ENCODE results near the gene MAP3K13. TPM values are rescaled to one million over a fixed set of nuclear protein-coding genes. Genes with fewer than 3 reads are reported as not detected.

Gene MAP3K13
- total RNA-seq, 1 donor from 2014 or later = 29.1 TPM

DNA sequence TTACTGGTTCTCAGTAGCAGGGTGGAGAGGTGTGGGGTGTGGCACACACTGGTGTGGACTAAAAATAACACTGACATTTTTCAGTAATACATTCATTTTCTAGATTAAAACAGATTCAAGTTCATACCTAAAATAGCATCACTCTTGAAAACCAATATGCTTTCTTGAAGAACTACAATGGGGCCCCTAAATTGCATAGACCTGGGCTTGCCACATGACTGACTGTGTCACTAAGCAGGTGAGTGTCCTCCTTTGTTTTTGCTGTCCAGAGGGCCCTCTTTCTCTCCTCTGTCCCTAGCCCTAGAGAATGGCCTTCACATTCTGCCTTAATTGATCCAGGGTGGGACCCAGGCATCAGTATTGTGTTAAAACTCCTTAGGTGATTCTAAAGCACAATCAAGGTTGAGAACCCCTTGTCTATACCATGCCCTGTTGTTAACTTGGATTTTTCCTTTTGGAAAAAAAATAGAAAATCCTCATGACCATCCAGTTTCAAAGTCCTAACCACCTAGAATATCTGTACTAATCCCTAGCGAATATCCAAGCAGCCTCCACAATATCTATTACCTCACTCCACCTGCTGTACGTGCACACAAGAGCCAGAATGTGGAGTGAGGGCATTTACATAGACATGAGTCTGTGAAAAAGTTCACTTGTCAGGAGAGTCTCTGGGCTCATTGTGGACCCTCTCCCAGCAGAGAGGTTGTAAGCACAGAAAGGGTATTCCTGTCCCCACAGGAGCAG lies 154.6 kb downstream of the MAP3K13 start:
- no peaks in the 10 kb centered on the region for H3K9me3 Mint-ChIP-seq
- TF ChIP-seq, protein P1, sequence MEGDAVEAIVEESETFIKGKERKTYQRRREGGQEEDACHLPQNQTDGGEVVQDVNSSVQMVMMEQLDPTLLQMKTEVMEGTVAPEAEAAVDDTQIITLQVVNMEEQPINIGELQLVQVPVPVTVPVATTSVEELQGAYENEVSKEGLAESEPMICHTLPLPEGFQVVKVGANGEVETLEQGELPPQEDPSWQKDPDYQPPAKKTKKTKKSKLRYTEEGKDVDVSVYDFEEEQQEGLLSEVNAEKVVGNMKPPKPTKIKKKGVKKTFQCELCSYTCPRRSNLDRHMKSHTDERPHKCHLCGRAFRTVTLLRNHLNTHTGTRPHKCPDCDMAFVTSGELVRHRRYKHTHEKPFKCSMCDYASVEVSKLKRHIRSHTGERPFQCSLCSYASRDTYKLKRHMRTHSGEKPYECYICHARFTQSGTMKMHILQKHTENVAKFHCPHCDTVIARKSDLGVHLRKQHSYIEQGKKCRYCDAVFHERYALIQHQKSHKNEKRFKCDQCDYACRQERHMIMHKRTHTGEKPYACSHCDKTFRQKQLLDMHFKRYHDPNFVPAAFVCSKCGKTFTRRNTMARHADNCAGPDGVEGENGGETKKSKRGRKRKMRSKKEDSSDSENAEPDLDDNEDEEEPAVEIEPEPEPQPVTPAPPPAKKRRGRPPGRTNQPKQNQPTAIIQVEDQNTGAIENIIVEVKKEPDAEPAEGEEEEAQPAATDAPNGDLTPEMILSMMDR (conservative IDR thresholded peaks at IDR 0.05) = no peak
- H3K4me1 Mint-ChIP-seq (ENCODE audit: unreplicated experiment) = no peaks in the 10 kb centered on the region
- no peak for DNase-seq (ENCODE audit: extremely low spot score, unreplicated experiment)
- no peaks in the 10 kb centered on the region for H3K36me3 Mint-ChIP-seq
- H3K4me3 Mint-ChIP-seq = no peak overlapping the region
- H3K27me3 Mint-ChIP-seq = peaks cover 31% of the 10 kb centered on the region
- H3K27ac Mint-ChIP-seq = no peak overlapping the region

DNA sequence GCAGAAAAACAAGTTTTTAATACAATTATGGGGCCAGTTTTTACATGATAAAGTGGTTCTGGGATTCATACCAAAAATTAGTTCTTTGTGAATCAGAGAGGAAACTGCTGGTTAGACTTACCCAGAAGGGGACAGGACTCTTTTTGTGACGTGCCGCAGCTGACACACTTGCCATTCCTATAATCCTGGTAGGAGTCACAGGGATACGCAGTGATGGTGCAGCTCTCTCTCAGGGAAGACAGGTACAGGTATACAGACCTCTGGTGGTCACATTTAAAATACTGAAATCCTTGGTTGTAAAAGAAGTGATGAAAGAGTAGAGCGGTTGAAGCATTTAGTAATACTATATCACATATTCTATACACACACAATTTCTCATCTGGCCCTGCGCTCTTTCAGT lies 156.1 kb downstream of the MAP3K13 start:
- Mint-ChIP-seq H3K27ac (no peak overlapping the region), H3K4me1 (ENCODE audit: unreplicated experiment) (no peaks in the 10 kb centered on the region), H3K27me3 (peaks cover 26% of the 10 kb centered on the region), H3K9me3 (no peaks in the 10 kb centered on the region), H3K36me3 (no peaks in the 10 kb centered on the region), H3K4me3 (no peak overlapping the region)
- TF ChIP-seq, protein P1 (conservative IDR thresholded peaks at IDR 0.05) = no peak
- DNase-seq (ENCODE audit: extremely low spot score, unreplicated experiment) = no peak

DNA sequence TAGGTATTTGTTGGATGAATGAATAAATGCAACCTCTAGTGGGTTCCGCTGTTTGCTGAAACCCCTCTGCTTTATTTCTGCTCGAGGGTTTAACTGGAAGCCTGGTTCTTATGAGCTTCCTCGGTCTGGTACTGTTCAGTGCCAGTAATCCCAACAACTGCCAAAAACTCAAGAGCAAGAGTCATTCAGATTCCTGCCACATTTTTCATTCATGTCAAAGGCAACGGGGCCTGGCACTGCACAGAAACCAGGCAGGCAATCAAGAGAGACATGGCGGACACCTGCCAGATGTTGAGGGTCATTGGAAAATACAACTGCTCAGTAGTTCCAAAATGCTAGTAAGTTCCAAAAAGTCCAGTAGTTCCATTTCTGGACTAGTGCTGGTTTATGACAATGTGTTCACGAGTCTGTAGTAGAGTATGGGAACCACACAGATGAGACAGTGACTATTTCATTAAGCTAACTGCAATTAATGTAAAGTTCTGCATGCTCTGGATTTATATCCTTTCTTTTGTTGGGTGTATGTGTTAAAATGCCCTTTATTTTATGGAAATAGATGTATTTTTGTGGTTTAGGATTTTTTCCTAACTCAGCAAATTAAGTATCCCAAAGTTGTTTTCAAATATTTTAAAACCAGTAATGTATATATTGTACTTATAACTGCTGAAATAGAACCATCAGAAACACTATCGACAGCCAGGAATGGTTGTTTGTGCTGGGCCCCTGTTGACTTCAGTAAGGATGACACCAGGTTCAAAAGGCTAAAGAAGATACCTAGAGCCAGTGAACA lies 158.6 kb downstream of the MAP3K13 start:
- H3K4me3 Mint-ChIP-seq = no peak overlapping the region
- TF ChIP-seq, protein P1 (conservative IDR thresholded peaks at IDR 0.05) = no peak
- DNase-seq (ENCODE audit: extremely low spot score, unreplicated experiment) = no peak
- no peaks in the 10 kb centered on the region for H3K9me3 Mint-ChIP-seq
- H3K4me1 Mint-ChIP-seq (ENCODE audit: unreplicated experiment) = no peaks in the 10 kb centered on the region
- H3K27ac Mint-ChIP-seq = no peak overlapping the region
- H3K27me3 Mint-ChIP-seq = peaks cover 22% of the 10 kb centered on the region
- no peaks in the 10 kb centered on the region for H3K36me3 Mint-ChIP-seq

DNA sequence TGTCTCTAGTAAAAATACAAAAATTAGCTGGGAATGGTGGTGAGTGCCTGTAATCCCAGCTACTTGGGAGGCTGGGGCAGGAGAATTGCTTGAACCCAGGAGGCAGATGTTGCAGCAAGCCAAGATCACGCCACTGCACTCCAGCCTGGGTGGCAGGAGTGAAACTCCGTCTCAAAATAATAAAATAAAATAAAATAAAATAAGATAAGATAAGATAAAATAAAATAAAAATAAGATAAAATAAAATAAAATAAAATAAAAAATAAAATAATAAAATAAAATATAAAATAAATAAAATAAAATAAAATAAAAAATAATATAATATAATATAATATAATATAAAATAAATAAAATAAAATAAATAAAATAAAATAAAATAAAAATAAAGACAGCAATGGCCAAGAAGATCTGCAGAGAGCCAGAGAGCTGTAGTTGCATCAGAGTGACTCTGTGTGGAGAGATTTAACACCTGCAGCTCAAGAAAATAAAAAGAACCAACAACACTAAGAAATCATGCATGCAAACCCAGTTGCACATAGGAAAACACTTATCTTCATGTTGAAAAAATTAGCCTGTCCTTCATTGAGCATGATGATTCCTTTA lies 163.5 kb downstream of the MAP3K13 start:
- H3K27ac Mint-ChIP-seq = no peak overlapping the region
- no peak for DNase-seq (ENCODE audit: extremely low spot score, unreplicated experiment)
- TF ChIP-seq, protein P1 (conservative IDR thresholded peaks at IDR 0.05) = no peak
- no peaks in the 10 kb centered on the region for H3K36me3 Mint-ChIP-seq
- H3K27me3 Mint-ChIP-seq = peaks cover 13% of the 10 kb centered on the region
- no peak overlapping the region for H3K4me3 Mint-ChIP-seq
- no peaks in the 10 kb centered on the region for H3K4me1 Mint-ChIP-seq (ENCODE audit: unreplicated experiment)
- H3K9me3 Mint-ChIP-seq = no peaks in the 10 kb centered on the region

DNA sequence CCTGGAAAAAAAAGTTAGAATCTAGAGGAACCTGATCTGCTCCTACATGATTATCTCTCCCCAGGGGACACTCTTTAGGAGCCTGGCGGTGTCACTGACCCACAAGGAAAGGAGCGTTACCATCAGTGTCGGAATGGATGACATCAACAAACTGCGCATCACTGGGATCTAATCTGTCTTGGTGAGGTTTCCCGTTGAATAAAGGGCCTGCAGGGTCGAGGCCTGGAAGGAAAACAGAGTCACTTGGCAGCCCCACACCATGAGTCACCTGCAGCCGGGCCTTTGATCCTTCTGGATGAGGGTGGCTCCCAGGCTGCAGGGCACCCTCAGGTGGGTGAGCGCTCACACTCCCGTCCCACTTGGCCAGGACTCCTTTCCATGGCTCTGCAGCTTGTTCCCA lies 164.4 kb downstream of the MAP3K13 start:
- Mint-ChIP-seq H3K4me3 (no peak overlapping the region), H3K27me3 (peaks cover 13% of the 10 kb centered on the region), H3K4me1 (ENCODE audit: unreplicated experiment) (no peaks in the 10 kb centered on the region), H3K27ac (no peak overlapping the region), H3K36me3 (no peaks in the 10 kb centered on the region), H3K9me3 (no peaks in the 10 kb centered on the region)
- DNase-seq (ENCODE audit: extremely low spot score, unreplicated experiment) = no peak
- TF ChIP-seq, protein P1 (conservative IDR thresholded peaks at IDR 0.05) = no peak
